AG09309 (cell line): ENCODE data around the gene SCAF8.

Experiments
- DNase-seq: peaks from one replicate; pipeline ENCODE4 v3.0.0-alpha.2; 2010; ENCODE audit warnings: low read depth
- H3K4me3 ChIP-seq: 2 replicates; pipeline ENCODE4 v1.5.1; 2011; ENCODE audit warnings: mild to moderate bottlenecking, low read depth, low read length, moderate library complexity; ENCODE audit not compliant: control insufficient read depth
- CTCF ChIP-seq: IDR thresholded peaks from 2 replicates; pipeline ENCODE4 v1.5.1; 2011; ENCODE audit warnings: mild to moderate bottlenecking, low read depth, low read length, inconsistent platforms; ENCODE audit not compliant: insufficient read depth, control insufficient read depth; ENCODE audit errors: missing control alignments

Gene SCAF8

GRCh38 chr6:154719433-154719832 lies 13.8 kb upstream of the SCAF8 start:
- H3K4me3 ChIP-seq = no peak overlapping the region
- no peak for TF ChIP-seq CTCF
- DNase-seq = no peak

- DNase-seq = no peak
- TF ChIP-seq CTCF = no peak
These were observed 13.4 kb upstream of the SCAF8 start for GRCh38 chr6:154719854-154720253.

GRCh38 chr6:154721460-154721859 lies 11.8 kb upstream of the SCAF8 start:
- peak; percentile 55 for DNase-seq
- TF ChIP-seq CTCF = no peak
- H3K4me3 ChIP-seq = no peak overlapping the region

More at GRCh38 chr6:154719854-154720253, 13.4 kb upstream of the SCAF8 start:
- no peak overlapping the region for H3K4me3 ChIP-seq

- H3K4me3 ChIP-seq = no peak overlapping the region
- DNase-seq = no peak
- no peak for TF ChIP-seq CTCF
These were observed 6.3 kb upstream of the SCAF8 start for GRCh38 chr6:154726887-154727286.

- H3K4me3 ChIP-seq = no peak overlapping the region
- TF ChIP-seq CTCF = no peak
- DNase-seq = no peak
These were observed 1.7 kb upstream of the SCAF8 start for GRCh38 chr6:154731296-154732218.

GRCh38 chr6:154732538-154733182 lies 556 bp upstream of the SCAF8 start:
- TF ChIP-seq CTCF = no peak
- peak overlapping the region; percentile 63 for H3K4me3 ChIP-seq
- DNase-seq = no peak
